AG10803 (cell line): ENCODE measurements around the gene SLC12A1.

Source experiments
- DNase-seq: peaks from one replicate; pipeline ENCODE4 v3.0.0; 2010; ENCODE audit warnings: low read depth
- H3K4me3 ChIP-seq: 2 replicates; pipeline ENCODE4 v1.5.1; 2011; ENCODE audit warnings: mild to moderate bottlenecking, low read length, control low read depth
- TF ChIP-seq, protein P1 (sequence below): conservative IDR thresholded peaks from 2 replicates; pipeline ENCODE4 v1.5.1; 2011; ENCODE audit warnings: mild to moderate bottlenecking, low read length, control low read depth, inconsistent platforms

The SLC12A1 gene

DNA sequence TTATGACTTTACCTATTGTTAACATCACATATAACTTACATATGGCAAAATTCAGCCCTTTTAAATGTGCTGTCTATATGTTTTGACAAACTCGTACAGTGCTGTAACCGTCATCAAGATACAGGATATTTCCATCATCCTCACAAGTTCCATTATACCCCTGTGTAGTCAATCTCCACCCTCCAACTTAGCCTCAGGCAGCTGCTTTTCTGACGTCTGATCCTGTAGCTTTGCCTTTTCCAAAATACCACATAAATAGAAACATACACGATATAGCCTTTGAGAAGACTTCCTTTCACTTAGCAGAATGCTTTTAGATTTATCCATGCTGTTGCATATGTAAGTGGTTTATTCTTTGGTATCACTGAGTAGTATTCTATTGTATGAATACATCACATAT, 47.1 kb downstream of the SLC12A1 start:
- TF ChIP-seq, protein P1, sequence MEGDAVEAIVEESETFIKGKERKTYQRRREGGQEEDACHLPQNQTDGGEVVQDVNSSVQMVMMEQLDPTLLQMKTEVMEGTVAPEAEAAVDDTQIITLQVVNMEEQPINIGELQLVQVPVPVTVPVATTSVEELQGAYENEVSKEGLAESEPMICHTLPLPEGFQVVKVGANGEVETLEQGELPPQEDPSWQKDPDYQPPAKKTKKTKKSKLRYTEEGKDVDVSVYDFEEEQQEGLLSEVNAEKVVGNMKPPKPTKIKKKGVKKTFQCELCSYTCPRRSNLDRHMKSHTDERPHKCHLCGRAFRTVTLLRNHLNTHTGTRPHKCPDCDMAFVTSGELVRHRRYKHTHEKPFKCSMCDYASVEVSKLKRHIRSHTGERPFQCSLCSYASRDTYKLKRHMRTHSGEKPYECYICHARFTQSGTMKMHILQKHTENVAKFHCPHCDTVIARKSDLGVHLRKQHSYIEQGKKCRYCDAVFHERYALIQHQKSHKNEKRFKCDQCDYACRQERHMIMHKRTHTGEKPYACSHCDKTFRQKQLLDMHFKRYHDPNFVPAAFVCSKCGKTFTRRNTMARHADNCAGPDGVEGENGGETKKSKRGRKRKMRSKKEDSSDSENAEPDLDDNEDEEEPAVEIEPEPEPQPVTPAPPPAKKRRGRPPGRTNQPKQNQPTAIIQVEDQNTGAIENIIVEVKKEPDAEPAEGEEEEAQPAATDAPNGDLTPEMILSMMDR = no peak
- H3K4me3 ChIP-seq = no peak overlapping the region
- no peak for DNase-seq

GRCh38 chr15:48265135-48265534, 59.0 kb downstream of the SLC12A1 start:
- no peak for DNase-seq
- H3K4me3 ChIP-seq = no peak overlapping the region
- TF ChIP-seq, protein P1 = no peak

DNA sequence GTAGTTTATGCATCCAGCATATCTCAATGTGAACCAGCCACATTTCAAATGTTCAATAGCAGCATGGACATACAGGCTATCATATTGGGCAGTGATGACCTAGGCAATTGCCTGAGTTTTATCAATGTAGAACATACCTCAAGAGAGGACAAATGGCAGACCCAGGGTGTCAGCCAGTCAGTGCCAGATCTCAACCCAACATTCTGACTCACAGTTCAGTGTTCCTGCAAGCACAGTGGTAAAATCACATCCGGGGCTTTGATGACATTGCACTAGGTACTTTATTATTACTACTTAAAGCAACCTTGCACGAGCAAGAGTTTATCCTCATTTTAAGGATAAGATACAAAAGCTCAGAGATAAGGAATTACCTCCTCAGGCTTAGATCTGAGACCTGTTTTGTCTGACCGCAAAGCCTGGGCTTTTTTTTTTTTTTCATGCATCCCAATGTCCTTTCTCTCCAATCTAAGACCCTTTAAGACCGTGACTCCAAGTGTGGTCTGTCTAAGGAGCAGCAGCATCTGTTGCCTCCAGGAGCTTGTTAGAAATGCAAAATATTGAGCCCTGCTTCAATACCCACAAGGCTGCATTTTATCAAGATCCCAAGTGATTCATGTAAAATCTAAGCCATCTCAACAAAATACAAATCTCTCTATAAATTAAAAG, 60.1 kb downstream of the SLC12A1 start:
- no peak overlapping the region for H3K4me3 ChIP-seq
- DNase-seq = no peak
- TF ChIP-seq, protein P1 = no peak

DNA sequence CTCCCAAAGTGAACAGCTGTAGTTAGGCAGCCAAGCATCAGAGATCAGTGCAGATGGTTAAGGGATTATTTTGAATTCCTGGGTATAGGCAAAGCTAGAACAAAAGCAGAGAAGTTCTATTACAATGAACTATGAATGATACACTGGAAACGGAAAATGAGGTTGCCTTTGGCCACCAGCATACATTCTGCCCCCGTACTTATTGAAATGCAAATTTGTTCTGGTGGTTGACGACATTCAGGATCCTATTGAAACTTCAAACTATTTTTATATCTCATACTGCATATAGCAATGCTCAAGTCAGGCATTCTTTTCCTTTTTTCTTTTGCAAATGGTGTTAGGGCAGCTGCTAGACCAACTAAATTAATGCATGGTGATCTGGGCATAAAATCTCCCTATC, 61.7 kb downstream of the SLC12A1 start:
- no peak for DNase-seq
- H3K4me3 ChIP-seq = no peak overlapping the region
- TF ChIP-seq, protein P1 = no peak

GRCh38 chr15:48273049-48273448, 66.9 kb downstream of the SLC12A1 start:
- DNase-seq = no peak
- H3K4me3 ChIP-seq = no peak overlapping the region

DNA sequence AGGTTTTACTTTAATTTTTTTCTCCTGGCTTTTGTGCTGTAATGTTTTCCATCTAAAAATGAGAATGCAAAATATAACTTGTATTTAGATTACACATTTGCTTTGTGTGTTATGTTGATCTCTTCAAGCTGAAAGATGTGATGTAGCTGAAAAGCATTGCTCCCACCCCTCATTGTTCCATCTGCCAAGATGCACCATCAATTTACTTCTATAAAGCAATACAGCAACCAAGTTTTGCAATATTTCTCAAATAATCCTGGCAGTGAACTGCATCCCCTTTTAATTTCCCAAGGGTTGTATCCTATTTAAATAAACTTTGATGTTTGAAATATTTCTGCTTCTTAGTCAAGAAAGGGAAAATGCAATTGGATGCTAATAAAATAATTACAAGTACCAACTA, 72.6 kb downstream of the SLC12A1 start:
- H3K4me3 ChIP-seq = no peak overlapping the region
- DNase-seq = no peak
- TF ChIP-seq, protein P1 = no peak

More at GRCh38 chr15:48273049-48273448, 66.9 kb downstream of the SLC12A1 start:
- TF ChIP-seq, protein P1 = no peak

- TF ChIP-seq, protein P1 = no peak
- H3K4me3 ChIP-seq = no peak overlapping the region
- no peak for DNase-seq
Observed at GRCh38 chr15:48279608-48280007, 73.5 kb downstream of the SLC12A1 start.
